ENCODE data around the gene CIB2.

- TF ChIP-seq CTCF (IDR thresholded peaks at IDR 0.05) (no peak), TCF12 (IDR thresholded peaks at IDR 0.05) (no peak), JUND (IDR thresholded peaks at IDR 0.05) (no peak), TAF1 (IDR thresholded peaks at IDR 0.05; ENCODE audit: borderline replicate concordance, low read depth, low read length) (no peak), EP300 (IDR thresholded peaks at IDR 0.05; ENCODE audit: borderline replicate concordance in 1 of 2, low read depth in 1 of 2, low read length in 1 of 2) (no peak), REST (IDR thresholded peaks at IDR 0.05; ENCODE audit: low read depth, low read length) (no peak), RAD21 (IDR thresholded peaks at IDR 0.05; ENCODE audit: low read length) (no peak), POLR2AphosphoS5 (IDR thresholded peaks at IDR 0.05; ENCODE audit: low read depth, low read length) (no peak), NFIC (IDR thresholded peaks at IDR 0.05; ENCODE audit: borderline replicate concordance) (no peak), SMC3 (IDR thresholded peaks at IDR 0.05; ENCODE audit: low read depth, low read length) (no peak)
Observed at GRCh38 chr15:78055919-78056713, 75.1 kb downstream of the CIB2 start.
